H9 (cell line): Measurements from ENCODE around the gene CRLF2. TPM values are rescaled to one million over a fixed set of nuclear protein-coding genes. Genes with fewer than 3 reads are reported as not detected.

ENCODE experiments used
- DNase-seq: peaks from one replicate; pipeline ENCODE4 v3.0.0-alpha.2; 2017
- H2AFZ ChIP-seq: one replicate; pipeline ENCODE4 v1.6.1; 2013; ENCODE audit warnings: mild to moderate bottlenecking, low read length, control low read depth, moderate library complexity
- H2AK5ac ChIP-seq: 2 replicates; pipeline ENCODE4 v1.6.1; 2013; ENCODE audit warnings: low read length, control low read depth, mixed read lengths; ENCODE audit not compliant: insufficient read length
- H2BK120ac ChIP-seq: one replicate; pipeline ENCODE4 v1.6.1; 2013; ENCODE audit warnings: low read depth, mild to moderate bottlenecking, low read length, control low read depth, inconsistent platforms; ENCODE audit not compliant: poor library complexity, severe bottlenecking
- H2BK12ac ChIP-seq: 2 replicates; pipeline ENCODE4 v1.6.1; 2013; ENCODE audit warnings: low read length, control low read depth, mixed read lengths, low read depth; ENCODE audit not compliant: insufficient read length
- H2BK15ac ChIP-seq: 2 replicates; pipeline ENCODE4 v1.6.1; 2013; ENCODE audit warnings: low read depth, low read length, control low read depth
- H2BK20ac ChIP-seq: one replicate; pipeline ENCODE4 v1.6.1; 2013; ENCODE audit warnings: low read depth, mild to moderate bottlenecking, low read length, control low read depth, inconsistent platforms; ENCODE audit not compliant: poor library complexity, severe bottlenecking
- H2BK5ac ChIP-seq: 2 replicates; pipeline ENCODE4 v1.6.1; 2013; ENCODE audit warnings: low read length, control low read depth, mixed read lengths; ENCODE audit not compliant: insufficient read length
- H3K14ac ChIP-seq: 2 replicates; pipeline ENCODE4 v1.6.1; 2013; ENCODE audit warnings: low read length, control low read depth; ENCODE audit not compliant: insufficient read depth
- H3K18ac ChIP-seq: 2 replicates; pipeline ENCODE4 v1.6.1; 2013; ENCODE audit warnings: low read depth, mild to moderate bottlenecking, mixed read lengths, low read length, control low read depth; ENCODE audit not compliant: insufficient read length
- H3K23ac ChIP-seq: 2 replicates; pipeline ENCODE4 v1.6.1; 2013; ENCODE audit warnings: low read length, control low read depth, mixed read lengths, low read depth; ENCODE audit not compliant: insufficient read length
- H3K23me2 ChIP-seq: 2 replicates; pipeline ENCODE4 v1.6.1; 2013; ENCODE audit warnings: low read depth, mild to moderate bottlenecking, mixed read lengths, low read length, control low read depth; ENCODE audit not compliant: insufficient read length, poor library complexity, severe bottlenecking
- H3K27ac ChIP-seq: 2 replicates; pipeline ENCODE4 v1.5.1; 2013; ENCODE audit warnings: low read length, control low read depth, mixed read lengths, low read depth; ENCODE audit not compliant: insufficient read length
- H3K27me3 ChIP-seq: 2 replicates; pipeline ENCODE4 v1.6.1; 2013; ENCODE audit warnings: low read length, control low read depth, inconsistent platforms; ENCODE audit not compliant: insufficient read depth
- H3K4ac ChIP-seq: 2 replicates; pipeline ENCODE4 v1.6.1; 2013; ENCODE audit warnings: low read depth, mild to moderate bottlenecking, control low read depth, inconsistent platforms, low read length, moderate library complexity
- H3K4me1 ChIP-seq: 2 replicates; pipeline ENCODE4 v1.6.1; 2013; ENCODE audit warnings: low read length, control low read depth, inconsistent platforms; ENCODE audit not compliant: insufficient read depth
- H3K4me2 ChIP-seq: 2 replicates; pipeline ENCODE4 v1.6.1; 2013; ENCODE audit warnings: low read length, control low read depth, mixed read lengths; ENCODE audit not compliant: insufficient read length, insufficient read depth
- H3K56ac ChIP-seq: 2 replicates; pipeline ENCODE4 v1.6.1; 2013; ENCODE audit warnings: low read depth, mild to moderate bottlenecking, mixed read lengths, low read length, control low read depth; ENCODE audit not compliant: insufficient read length
- H3K79me1 ChIP-seq: 2 replicates; pipeline ENCODE4 v1.6.1; 2013; ENCODE audit warnings: low read depth, mild to moderate bottlenecking, moderate library complexity, low read length, control low read depth, inconsistent platforms; ENCODE audit not compliant: insufficient read depth, poor library complexity, severe bottlenecking
- H3K79me2 ChIP-seq: 2 replicates; pipeline ENCODE4 v1.6.1; 2013; ENCODE audit warnings: low read length, control low read depth, inconsistent platforms; ENCODE audit not compliant: insufficient read depth
- H3K9ac ChIP-seq: 2 replicates; pipeline ENCODE4 v1.6.1; 2013; ENCODE audit warnings: low read length, control low read depth, mixed read lengths; ENCODE audit not compliant: insufficient read length; ENCODE audit errors: extremely low read depth
- H3K9me3 ChIP-seq: one replicate; pipeline ENCODE4 v1.6.1; 2013; ENCODE audit warnings: low read depth, low read length, inconsistent platforms; ENCODE audit not compliant: control insufficient read depth
- H3T11ph ChIP-seq: one replicate; pipeline ENCODE4 v1.6.1; 2013; ENCODE audit warnings: mild to moderate bottlenecking, low read length, control low read depth, inconsistent platforms
- H4K20me1 ChIP-seq: one replicate; pipeline ENCODE4 v1.6.1; 2013; ENCODE audit not compliant: control insufficient read depth, insufficient read length, insufficient read depth
- H4K5ac ChIP-seq: 2 replicates; pipeline ENCODE4 v1.6.1; 2013; ENCODE audit warnings: low read depth, mild to moderate bottlenecking, mixed read lengths, low read length, control low read depth; ENCODE audit not compliant: insufficient read length
- H4K8ac ChIP-seq: replicated peaks from 2 replicates; pipeline ENCODE4 v1.6.1; 2013; ENCODE audit warnings: low read length, control low read depth, mixed read lengths, low read depth; ENCODE audit not compliant: insufficient read length
- H4K91ac ChIP-seq: 2 replicates; pipeline ENCODE4 v1.6.1; 2013; ENCODE audit warnings: low read depth, mild to moderate bottlenecking, moderate library complexity, mixed read lengths, low read length, control low read depth; ENCODE audit not compliant: insufficient read length
- H3K27ac Mint-ChIP-seq, 3 experiments: 2 replicates in 2 of 3; 3 replicates in 1 of 3; pipeline ENCODE4 v1.8.0; 2020 to 2021; ENCODE audit warnings: mixed read lengths in 3 of 3, mild to moderate bottlenecking in 1 of 3, moderate library complexity in 1 of 3
- H3K27me3 Mint-ChIP-seq: 2 replicates; pipeline ENCODE4 v1.8.0; 2021; ENCODE audit warnings: low read depth, mild to moderate bottlenecking, moderate library complexity, mixed read lengths
- H3K36me3 Mint-ChIP-seq, 3 experiments: 2 replicates in 2 of 3; 3 replicates in 1 of 3; pipeline ENCODE4 v1.8.0; 2020 to 2021; ENCODE audit warnings: low read depth in 3 of 3, mixed read lengths in 3 of 3; ENCODE audit not compliant: insufficient read depth in 1 of 3
- H3K4me1 Mint-ChIP-seq, 2 experiments: 2 replicates each; pipeline ENCODE4 v1.8.0; 2020; ENCODE audit warnings: mixed read lengths in 2 of 2
- H3K4me3 Mint-ChIP-seq, 2 experiments: 2 replicates in 1 of 2; 3 replicates in 1 of 2; pipeline ENCODE4 v1.8.0; 2020 to 2021; ENCODE audit warnings: mild to moderate bottlenecking in 2 of 2, mixed read lengths in 2 of 2, moderate library complexity in 1 of 2
- H3K9me3 Mint-ChIP-seq, 2 experiments: 2 replicates in 1 of 2; 3 replicates in 1 of 2; pipeline ENCODE4 v1.8.0; 2020; ENCODE audit warnings: mild to moderate bottlenecking in 2 of 2, mixed read lengths in 2 of 2, moderate library complexity in 1 of 2
- CTCF ChIP-seq: fragments of 200-600 bp; sonication (generic); conservative IDR thresholded peaks from 3 replicates; pipeline ENCODE4 v1.8.0; 2021; ENCODE audit warnings: antibody characterized with exemption, mild to moderate bottlenecking
- WGBS: extraction: QIAGEN DNeasy Blood & Tissue Kit; methylation state at CpG from one replicate; pipeline ENCODE4 v1.1.7; 2013; ENCODE audit warnings: missing lambda C conversion rate, low lambda C conversion rate, mixed read lengths; ENCODE audit not compliant: insufficient read length; ENCODE audit errors: extremely low coverage; 5-methylcytosine and 5-hydroxymethylcytosine counted together
- total RNA-seq: library from RNA; stranded (reverse); gene quantifications from 2 replicates; pipeline ENCODE4 v1.2.1, GENCODE V29; 2021

CRLF2 gene
- total RNA-seq, 1 experiment from 2014 or later = not detected

- no peak overlapping the region for H2BK120ac ChIP-seq
- peaks cover 25% of the 10 kb centered on the region for H3K27me3 Mint-ChIP-seq
- WGBS = no CpG with 5 or more reads among the region's 7 CpGs
These were observed 43.3 kb downstream of the CRLF2 start for GRCh38 chrX:1169189-1169588.

More at GRCh38 chrX:1169189-1169588, 43.3 kb downstream of the CRLF2 start:
- H3K27ac Mint-ChIP-seq = no peak overlapping the region
- H2AK5ac ChIP-seq = no peak overlapping the region
- no peaks in the 10 kb centered on the region for H4K20me1 ChIP-seq
- H3K9ac ChIP-seq = no peak overlapping the region
- H2BK20ac ChIP-seq = no peak overlapping the region
- H3K27ac ChIP-seq = peak overlapping the region; percentile 17
- H4K8ac ChIP-seq = no peak overlapping the region
- H3K4ac ChIP-seq = no peak overlapping the region
- H3K9me3 Mint-ChIP-seq = peaks cover 8 to 14% of the 10 kb centered on the region in 2 experiments
- H4K91ac ChIP-seq = no peak overlapping the region
- no peaks in the 10 kb centered on the region for H3K23me2 ChIP-seq
- no peak for DNase-seq
- no peak overlapping the region for H3K14ac ChIP-seq
- H3K4me1 ChIP-seq = peaks cover 4% of the 10 kb centered on the region
- H3K36me3 Mint-ChIP-seq = peaks cover 0 to 4% (median 0%) of the 10 kb centered on the region in 3 experiments; a peak in 2 of 7 replicates
- H3K56ac ChIP-seq = no peak overlapping the region
- no peaks in the 10 kb centered on the region for H3K79me2 ChIP-seq
- TF ChIP-seq CTCF = no peak
- H2BK5ac ChIP-seq = no peak overlapping the region
- H4K5ac ChIP-seq = no peak overlapping the region
- no peak overlapping the region for H2AFZ ChIP-seq
- no peaks in the 10 kb centered on the region for H3K9me3 ChIP-seq
- no peak overlapping the region for H2BK15ac ChIP-seq
- peaks cover 46 to 56% of the 10 kb centered on the region in 2 experiments for H3K4me1 Mint-ChIP-seq
- no peaks in the 10 kb centered on the region for H3K79me1 ChIP-seq
- H3K23ac ChIP-seq = no peak overlapping the region
- H3K27me3 ChIP-seq = no peaks in the 10 kb centered on the region
- H3K4me2 ChIP-seq = no peak overlapping the region
- no peak overlapping the region for H2BK12ac ChIP-seq
- H3T11ph ChIP-seq = no peak overlapping the region
- no peak overlapping the region for H3K18ac ChIP-seq
- H3K4me3 Mint-ChIP-seq = no peak overlapping the region
